HFFc6 (cell line): ENCODE results near the gene EDC4. TPM values are rescaled to one million over a fixed set of nuclear protein-coding genes. Genes with fewer than 3 reads are reported as not detected.

Experiments used
- DNase-seq: peaks from one replicate; pipeline ENCODE4 v3.0.0-alpha.2; 2018
- H3K27ac Mint-ChIP-seq: 2 replicates; pipeline ENCODE4 v1.8.0; 2020; ENCODE audit warnings: mild to moderate bottlenecking, mixed read lengths
- H3K27me3 Mint-ChIP-seq: 2 replicates; pipeline ENCODE4 v1.8.0; 2021; ENCODE audit warnings: mild to moderate bottlenecking, moderate library complexity, mixed read lengths; ENCODE audit not compliant: insufficient read depth
- H3K36me3 Mint-ChIP-seq: 2 replicates; pipeline ENCODE4 v1.8.0; 2021; ENCODE audit warnings: low read depth, mixed read lengths
- H3K4me1 Mint-ChIP-seq: 2 replicates; pipeline ENCODE4 v1.8.0; 2020; ENCODE audit warnings: low read depth, mixed read lengths
- H3K4me3 Mint-ChIP-seq: 2 replicates; pipeline ENCODE4 v1.8.0; 2020; ENCODE audit warnings: mild to moderate bottlenecking, moderate library complexity, mixed read lengths
- H3K9me3 Mint-ChIP-seq: 2 replicates; pipeline ENCODE4 v1.8.0; 2020; ENCODE audit warnings: mild to moderate bottlenecking, mixed read lengths
- total RNA-seq, 6 experiments: library from RNA; stranded (reverse); fragmentation: NEBNext Ultra II Directional; extraction: Animal tissue kit (Norgen Biotek cat#: 25700); gene quantifications; 2 replicates in 1 of 6; 3 replicates in 5 of 6; pipeline ENCODE4 v1.2.3, GENCODE V29; 2021
- TF ChIP-seq, protein P1 (sequence below): fragments of 200-600 bp; sonication (generic); IDR thresholded peaks from 2 replicates; pipeline ENCODE4 v1.5.0; 2021; ENCODE audit warnings: antibody characterized with exemption, mild to moderate bottlenecking

EDC4 gene
- total RNA-seq, 6 experiments from 2014 or later: 60.2 to 81.0 (median 63.6) TPM

DNA sequence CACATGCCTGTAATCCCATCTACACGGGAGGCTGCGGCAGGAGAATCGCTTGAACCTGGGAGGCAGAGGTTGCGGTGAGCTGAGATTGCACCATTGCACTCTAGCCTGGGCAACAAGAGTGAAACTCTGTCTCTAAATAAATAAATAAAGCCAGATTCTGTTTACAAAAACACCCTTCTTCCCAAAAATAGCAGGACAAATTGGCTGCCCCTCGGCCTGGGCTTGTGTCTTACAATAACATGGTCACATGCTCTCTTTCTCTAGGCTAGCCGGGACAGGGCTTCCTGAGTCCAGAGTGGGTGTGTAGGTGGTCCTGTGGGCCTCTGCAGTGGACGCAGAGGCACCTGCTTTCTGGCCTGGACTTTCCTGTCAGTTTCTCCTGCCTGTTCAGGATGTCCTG is 3.2 kb upstream of the EDC4 start:
- no peak overlapping the region for H3K4me3 Mint-ChIP-seq
- no peak for DNase-seq

DNA sequence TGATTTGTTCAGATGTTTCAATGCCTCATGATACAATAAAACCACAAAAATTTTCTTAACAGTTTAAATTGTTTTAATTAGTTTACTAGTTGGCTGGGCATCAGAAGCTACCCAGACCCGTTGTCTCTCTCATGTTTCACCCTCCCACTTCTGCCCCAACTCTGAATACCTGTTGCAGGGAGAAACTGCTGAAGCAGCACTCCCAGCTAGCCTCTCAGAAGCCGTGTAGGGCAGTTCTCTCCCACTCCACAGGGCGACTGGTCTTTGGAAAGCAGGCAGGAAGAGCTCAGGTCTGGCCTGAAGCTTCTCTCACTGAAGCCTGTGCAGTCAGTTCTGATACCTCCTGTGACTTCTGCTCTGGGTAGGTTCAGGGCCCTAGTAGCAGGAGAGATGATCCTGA is 1.6 kb upstream of the EDC4 start:
- TF ChIP-seq, protein P1, sequence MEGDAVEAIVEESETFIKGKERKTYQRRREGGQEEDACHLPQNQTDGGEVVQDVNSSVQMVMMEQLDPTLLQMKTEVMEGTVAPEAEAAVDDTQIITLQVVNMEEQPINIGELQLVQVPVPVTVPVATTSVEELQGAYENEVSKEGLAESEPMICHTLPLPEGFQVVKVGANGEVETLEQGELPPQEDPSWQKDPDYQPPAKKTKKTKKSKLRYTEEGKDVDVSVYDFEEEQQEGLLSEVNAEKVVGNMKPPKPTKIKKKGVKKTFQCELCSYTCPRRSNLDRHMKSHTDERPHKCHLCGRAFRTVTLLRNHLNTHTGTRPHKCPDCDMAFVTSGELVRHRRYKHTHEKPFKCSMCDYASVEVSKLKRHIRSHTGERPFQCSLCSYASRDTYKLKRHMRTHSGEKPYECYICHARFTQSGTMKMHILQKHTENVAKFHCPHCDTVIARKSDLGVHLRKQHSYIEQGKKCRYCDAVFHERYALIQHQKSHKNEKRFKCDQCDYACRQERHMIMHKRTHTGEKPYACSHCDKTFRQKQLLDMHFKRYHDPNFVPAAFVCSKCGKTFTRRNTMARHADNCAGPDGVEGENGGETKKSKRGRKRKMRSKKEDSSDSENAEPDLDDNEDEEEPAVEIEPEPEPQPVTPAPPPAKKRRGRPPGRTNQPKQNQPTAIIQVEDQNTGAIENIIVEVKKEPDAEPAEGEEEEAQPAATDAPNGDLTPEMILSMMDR: no peak
- peaks cover 29% of the 10 kb centered on the region for H3K4me1 Mint-ChIP-seq
- H3K27ac Mint-ChIP-seq: peak overlapping the region; percentile 56
- no peak overlapping the region for H3K4me3 Mint-ChIP-seq
- DNase-seq: no peak
- H3K27me3 Mint-ChIP-seq: peaks cover 2% of the 10 kb centered on the region
- no peaks in the 10 kb centered on the region for H3K9me3 Mint-ChIP-seq
- H3K36me3 Mint-ChIP-seq: peaks cover 14% of the 10 kb centered on the region

More for the DNA sequence above, 3.2 kb upstream of the EDC4 start:
- Mint-ChIP-seq H3K9me3 (no peaks in the 10 kb centered on the region), H3K4me1 (peaks cover 20% of the 10 kb centered on the region), H3K36me3 (peaks cover 22% of the 10 kb centered on the region), H3K27me3 (peaks cover 2% of the 10 kb centered on the region), H3K27ac (no peak overlapping the region)
- TF ChIP-seq, protein P1: no peak

DNA sequence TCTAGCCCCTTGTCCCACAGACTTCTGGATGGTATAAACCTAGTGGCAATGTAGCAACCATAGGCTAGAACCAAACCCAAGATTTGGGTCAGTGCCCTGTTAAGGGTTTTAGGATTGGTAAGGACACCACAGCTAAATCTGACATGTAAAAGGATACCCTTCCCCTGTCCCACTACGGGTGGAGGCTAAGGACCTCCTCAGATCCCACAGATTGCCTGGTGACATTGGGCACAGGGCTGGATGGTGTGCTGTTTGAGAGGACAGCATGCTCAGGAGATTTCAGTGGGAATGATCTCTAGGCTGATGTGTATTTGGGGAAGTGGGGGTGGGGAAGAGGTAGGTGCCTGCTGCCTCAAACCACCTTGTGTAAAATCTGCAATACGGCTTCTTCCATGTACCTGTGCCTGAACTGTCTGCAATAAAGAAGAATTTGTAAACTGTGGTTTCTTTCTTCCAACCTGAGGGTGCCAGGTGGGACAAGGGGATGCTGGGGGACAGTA is 671 bp upstream of the EDC4 start:
- Mint-ChIP-seq H3K4me3 (peak overlapping the region; percentile 96), H3K27ac (peak overlapping the region; percentile 88), H3K4me1 (peaks cover 29% of the 10 kb centered on the region), H3K36me3 (peaks cover 19% of the 10 kb centered on the region), H3K9me3 (no peaks in the 10 kb centered on the region), H3K27me3 (no peaks in the 10 kb centered on the region; the same call in none of the 2 replicates)
- TF ChIP-seq, protein P1: no peak
- DNase-seq: no peak

DNA sequence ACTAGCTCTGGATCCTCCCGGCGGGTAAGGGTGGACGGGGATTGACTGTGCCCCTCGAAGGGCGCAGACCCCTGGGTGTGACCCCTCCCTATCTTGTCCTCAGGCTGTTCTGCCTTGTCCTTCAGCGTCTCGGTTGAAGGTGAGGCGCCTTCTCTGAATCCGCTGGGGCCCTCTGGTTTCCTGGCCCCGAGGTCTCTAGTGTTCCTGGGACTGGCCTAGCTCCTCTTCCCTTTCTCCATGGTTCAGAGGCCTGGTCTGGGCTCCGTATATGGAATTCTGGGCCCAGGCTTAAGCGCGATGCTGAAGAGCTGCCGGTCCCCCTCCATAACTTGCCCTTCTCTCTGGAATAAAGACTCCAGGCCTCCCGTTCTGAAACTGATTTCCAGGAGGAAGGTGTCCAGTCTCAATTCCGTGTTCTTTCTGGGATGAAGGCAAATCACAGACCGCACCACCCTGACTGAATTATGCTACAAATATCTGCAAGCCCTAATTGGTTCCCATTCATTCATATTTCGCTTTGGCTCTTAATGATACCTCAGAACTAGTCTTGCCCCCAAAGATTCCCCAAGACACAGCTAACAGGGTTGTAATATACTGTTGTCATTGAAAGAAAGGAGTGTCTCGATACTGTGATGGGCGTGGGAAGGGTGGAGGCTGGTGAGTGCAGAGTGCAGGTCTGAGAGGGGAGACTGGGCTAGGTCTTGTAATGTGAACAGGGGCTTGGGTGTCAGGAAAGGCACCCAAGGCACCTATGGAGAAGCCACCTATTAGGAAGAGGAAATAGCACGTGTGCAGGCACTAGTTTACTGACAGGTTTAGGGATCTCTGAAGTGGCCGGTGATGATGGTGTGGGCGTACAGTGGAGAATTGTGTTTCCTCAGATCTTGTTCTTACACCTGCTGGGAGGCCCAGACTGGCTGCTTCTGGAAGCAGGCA is 851 bp downstream of the EDC4 start:
- H3K27me3 Mint-ChIP-seq: no peaks in the 10 kb centered on the region; the same call in none of the 2 replicates
- peaks cover 29% of the 10 kb centered on the region for H3K4me1 Mint-ChIP-seq
- H3K9me3 Mint-ChIP-seq: no peaks in the 10 kb centered on the region
- peak overlapping the region; percentile 88 for H3K27ac Mint-ChIP-seq
- DNase-seq: no peak
- H3K36me3 Mint-ChIP-seq: peaks cover 23% of the 10 kb centered on the region
- TF ChIP-seq, protein P1: no peak
- peak overlapping the region; percentile 96 for H3K4me3 Mint-ChIP-seq

DNA sequence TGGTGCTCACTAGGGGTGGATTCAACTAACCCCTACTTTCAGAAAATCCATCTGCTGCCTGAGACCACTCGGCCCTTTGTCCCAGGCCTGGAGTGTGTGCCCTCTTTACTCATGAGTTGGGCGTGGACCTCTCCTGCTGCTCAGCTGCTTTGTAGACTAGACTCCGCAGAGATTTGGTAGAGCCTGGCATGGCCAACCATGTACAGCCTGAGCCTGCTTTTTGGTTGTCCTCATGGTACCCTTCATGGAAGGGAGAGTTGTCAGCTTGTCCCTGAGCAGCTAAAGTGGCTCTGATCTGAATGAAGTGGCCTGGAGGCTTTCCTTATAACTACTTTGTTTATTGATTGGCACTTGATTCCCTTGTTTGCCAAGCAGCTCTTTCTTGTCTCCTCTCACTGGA is 1.5 kb downstream of the EDC4 start:
- peaks cover 29% of the 10 kb centered on the region for H3K4me1 Mint-ChIP-seq
- TF ChIP-seq, protein P1: no peak
- H3K27me3 Mint-ChIP-seq: no peaks in the 10 kb centered on the region; the same call in none of the 2 replicates
- H3K36me3 Mint-ChIP-seq: peaks cover 25% of the 10 kb centered on the region
- peak overlapping the region; percentile 96 for H3K4me3 Mint-ChIP-seq
- DNase-seq: no peak
- peak overlapping the region; percentile 88 for H3K27ac Mint-ChIP-seq
- H3K9me3 Mint-ChIP-seq: no peaks in the 10 kb centered on the region
